Measurements from ENCODE around the gene CDK5RAP2.
"Not testable (repeated sequence)": the region's sequence is repeated elsewhere in the genome, so short reads cannot be mapped to it uniquely, and the experiment has no call there.

The CDK5RAP2 gene

GRCh38 chr9:120510816-120511215, 69.2 kb downstream of the CDK5RAP2 start:
- DNase-seq, result no peak

- peak in 1 of 2 donors; percentile 11 for DNase-seq
These were observed 71.9 kb downstream of the CDK5RAP2 start for GRCh38 chr9:120507936-120508510.

- no peak for DNase-seq
These were observed 74.8 kb downstream of the CDK5RAP2 start for GRCh38 chr9:120505186-120505585.

GRCh38 chr9:120500733-120501132, 79.2 kb downstream of the CDK5RAP2 start:
- DNase-seq, result no peak

GRCh38 chr9:120497865-120498264, 82.1 kb downstream of the CDK5RAP2 start:
- DNase-seq, result not testable (repeated sequence)

- not testable (repeated sequence) for DNase-seq
These were observed 83.5 kb downstream of the CDK5RAP2 start for GRCh38 chr9:120496438-120496837.

GRCh38 chr9:120490888-120491595, 88.9 kb downstream of the CDK5RAP2 start:
- peak in 1 of 2 donors; percentile 20 for DNase-seq

- no peak for DNase-seq
These were observed 93.1 kb downstream of the CDK5RAP2 start for GRCh38 chr9:120486835-120487234.

GRCh38 chr9:120486347-120486746, 93.6 kb downstream of the CDK5RAP2 start:
- no peak for DNase-seq

GRCh38 chr9:120485788-120486187, 94.2 kb downstream of the CDK5RAP2 start:
- DNase-seq, result no peak

GRCh38 chr9:120484162-120484561, 95.8 kb downstream of the CDK5RAP2 start:
- DNase-seq, result no peak

GRCh38 chr9:120482424-120483186, 97.4 kb downstream of the CDK5RAP2 start:
- DNase-seq, result no peak

GRCh38 chr9:120481846-120482245, 98.1 kb downstream of the CDK5RAP2 start:
- DNase-seq, result no peak

GRCh38 chr9:120481248-120481647, 98.7 kb downstream of the CDK5RAP2 start:
- DNase-seq, result no peak

GRCh38 chr9:120480707-120481106, 99.3 kb downstream of the CDK5RAP2 start:
- DNase-seq, result no peak

GRCh38 chr9:120478208-120478607, 101.8 kb downstream of the CDK5RAP2 start:
- no peak for DNase-seq

GRCh38 chr9:120477534-120478001, 102.4 kb downstream of the CDK5RAP2 start:
- peak; percentile 22 to 28 for DNase-seq

GRCh38 chr9:120475341-120475740, 104.6 kb downstream of the CDK5RAP2 start:
- DNase-seq, result no peak

- no peak for DNase-seq
These were observed 105.2 kb downstream of the CDK5RAP2 start for GRCh38 chr9:120474591-120475243.

GRCh38 chr9:120473608-120474007, 106.4 kb downstream of the CDK5RAP2 start:
- no peak for DNase-seq

GRCh38 chr9:120465685-120466407, 114.1 kb downstream of the CDK5RAP2 start:
- no peak for DNase-seq

GRCh38 chr9:120464887-120465421, 115.0 kb downstream of the CDK5RAP2 start:
- no peak for DNase-seq

Data from hippocampal formation (tissue), 2 donors.